Renal pelvis (tissue), 4 donors: ENCODE results near the gene WFDC1. TPM values are rescaled to one million over a fixed set of nuclear protein-coding genes. Genes with fewer than 3 reads are reported as not detected.
"Not testable (repeated sequence)": the region's sequence is repeated elsewhere in the genome, so short reads cannot be mapped to it uniquely, and the experiment has no call there.

Experiments used
- DNase-seq: peaks from one replicate; pipeline ENCODE4 v3.0.0-alpha.2; 2013
- polyA plus RNA-seq, 3 donors: library from polyadenylated mRNA; unstranded; fragments of 120-200 nt; gene quantifications; one replicate each; pipeline ENCODE4 v1.2.1, GENCODE V29; 2013; ENCODE audit not compliant: insufficient read length in 3 of 3

WFDC1 gene
- polyA plus RNA-seq, 3 donors = 2.0 to 3.1 (median 2.5) TPM

DNA sequence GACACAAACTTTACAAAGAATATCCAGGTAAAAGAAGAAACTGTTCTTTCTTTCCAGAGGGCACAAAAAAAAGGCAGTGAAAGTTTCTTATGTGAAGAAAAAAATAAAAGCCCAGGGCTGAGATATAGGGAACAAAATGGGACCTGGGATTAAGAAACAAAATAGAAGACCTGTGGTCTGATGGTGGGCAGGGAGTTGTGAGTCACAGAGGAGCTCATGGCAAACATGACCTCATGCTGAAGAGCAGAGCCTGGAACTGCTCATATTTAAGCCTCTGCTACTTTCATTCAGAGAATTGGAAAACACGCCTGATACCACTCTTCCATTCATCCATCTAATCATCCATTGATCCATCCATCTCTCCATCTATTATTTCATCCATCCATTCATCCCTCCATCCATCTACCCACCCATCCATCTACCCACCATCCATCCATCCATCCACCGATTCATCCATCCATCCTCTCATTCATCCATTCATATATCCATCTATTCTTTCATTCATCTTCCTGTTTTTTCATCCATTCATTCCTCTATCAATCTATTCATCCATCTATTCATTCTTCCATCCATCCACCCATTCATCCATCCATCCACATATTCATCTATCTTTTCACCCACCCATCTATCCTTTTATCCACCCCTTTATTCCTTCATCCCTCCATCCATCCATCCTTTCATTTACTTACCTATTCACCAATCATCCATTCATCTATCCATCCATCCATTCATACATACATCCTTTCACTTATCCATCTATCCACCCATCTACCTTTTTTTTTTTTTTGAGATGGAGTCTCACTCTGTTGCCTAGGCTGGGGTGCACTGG lies 30.0 kb downstream of the WFDC1 start:
- no peak for DNase-seq

DNA sequence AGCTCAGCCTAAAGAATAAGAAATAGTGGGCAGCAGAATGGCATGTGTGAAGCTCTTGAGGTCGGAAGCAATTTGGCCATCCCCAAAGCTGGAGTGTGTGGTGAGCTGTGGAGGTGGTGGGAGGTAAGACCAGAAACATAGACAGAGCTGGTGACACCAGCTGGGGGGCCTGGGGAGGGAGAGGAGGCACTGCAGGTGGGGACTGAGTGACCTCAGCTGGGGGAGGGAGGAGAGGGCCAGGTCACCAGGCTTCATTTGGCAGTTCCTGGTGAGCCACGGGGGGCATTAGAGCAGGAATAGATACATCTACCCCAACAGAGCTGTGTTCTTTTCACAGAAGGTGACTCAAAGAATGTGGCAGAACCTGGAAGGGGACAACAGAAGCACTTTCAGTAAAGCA lies 31.9 kb downstream of the WFDC1 start:
- DNase-seq = no peak

DNA sequence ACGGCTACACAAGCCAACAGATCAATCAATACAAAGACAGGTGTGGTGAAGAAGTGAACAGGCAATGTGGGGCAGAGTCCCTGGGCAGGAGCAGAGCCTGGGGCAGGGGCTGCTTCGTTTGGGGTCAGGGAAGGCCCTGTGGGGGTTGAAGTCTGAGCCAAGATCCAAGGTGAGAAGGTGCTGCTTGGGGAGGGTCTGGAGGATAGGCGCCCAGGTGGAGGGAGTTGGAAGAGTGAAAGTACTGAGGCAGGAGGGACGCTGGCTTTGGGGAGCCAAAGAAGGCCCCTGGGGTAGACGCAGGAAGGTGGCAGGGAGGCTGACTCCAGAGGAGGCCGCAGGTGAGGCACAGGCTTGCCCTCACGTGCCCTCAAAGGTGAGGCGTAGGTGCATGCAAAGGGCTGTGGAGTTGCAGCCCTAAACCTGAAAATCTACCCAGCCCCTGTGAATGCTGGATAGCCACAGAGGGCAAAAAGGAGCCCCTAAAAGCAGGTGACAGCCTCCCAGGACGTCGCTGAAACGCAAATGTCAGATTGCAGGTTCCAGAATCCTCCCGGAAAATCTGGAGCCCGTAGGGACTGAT lies 33.3 kb downstream of the WFDC1 start:
- no peak for DNase-seq

DNA sequence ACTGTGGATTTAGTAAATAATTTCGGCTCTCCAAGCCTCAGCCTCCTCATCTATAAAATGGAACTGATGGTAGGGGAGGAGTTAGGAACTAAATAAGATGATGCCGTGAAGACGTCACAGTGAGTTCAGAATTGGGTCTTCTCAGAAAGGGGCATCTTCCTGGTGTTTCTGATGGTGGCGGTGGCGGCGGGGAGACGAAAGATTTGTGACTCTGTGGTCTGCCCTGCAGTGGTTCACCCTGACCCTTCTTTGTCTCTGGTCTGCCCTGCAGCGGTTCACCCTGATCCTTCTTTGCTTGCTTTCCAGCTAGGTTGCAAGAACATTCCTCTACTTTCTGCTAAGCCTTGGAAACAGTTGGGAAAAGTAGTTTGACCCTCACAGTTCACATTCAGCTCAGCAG lies 34.3 kb downstream of the WFDC1 start:
- no peak for DNase-seq

GRCh38 chr16:84329843-84330684 lies 35.4 kb downstream of the WFDC1 start:
- DNase-seq = no peak

- DNase-seq = no peak
These were observed 36.0 kb downstream of the WFDC1 start for GRCh38 chr16:84330685-84331050.

GRCh38 chr16:84331998-84332780 lies 37.5 kb downstream of the WFDC1 start:
- DNase-seq = no peak

DNA sequence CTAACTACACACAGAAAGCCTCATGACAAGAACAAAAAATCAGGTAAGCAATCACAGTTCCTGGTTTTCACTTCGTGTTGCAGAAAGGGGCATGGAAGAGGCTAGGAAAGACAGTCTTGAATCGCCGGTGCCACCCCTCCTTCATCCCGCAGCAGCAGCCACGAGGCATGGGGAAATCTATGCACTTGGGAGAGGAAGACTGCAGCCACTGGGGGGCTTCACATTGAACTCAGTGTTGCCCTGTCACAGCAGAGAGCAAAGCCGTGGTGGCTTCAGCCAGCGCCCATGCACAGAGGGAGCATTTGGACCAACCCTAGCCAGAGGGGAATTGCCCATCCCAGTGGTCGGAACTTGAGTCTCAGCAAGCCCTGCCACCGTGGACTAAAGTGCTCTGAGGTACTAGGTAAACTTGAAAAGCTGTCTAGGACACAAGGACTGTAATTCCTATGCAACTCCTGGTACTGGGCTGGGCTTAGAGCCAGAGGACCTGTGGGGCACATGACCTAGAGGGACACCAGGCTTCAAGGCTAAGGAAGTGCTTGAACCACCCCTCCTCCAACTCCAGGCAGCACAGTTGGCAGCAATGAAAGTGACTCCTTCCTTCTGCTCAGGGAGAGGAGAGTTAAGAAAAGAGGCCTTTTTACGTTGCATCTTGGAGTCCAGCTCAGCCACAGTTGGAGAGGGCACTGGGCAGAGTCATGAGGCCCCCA lies 38.5 kb downstream of the WFDC1 start:
- DNase-seq = no peak

DNA sequence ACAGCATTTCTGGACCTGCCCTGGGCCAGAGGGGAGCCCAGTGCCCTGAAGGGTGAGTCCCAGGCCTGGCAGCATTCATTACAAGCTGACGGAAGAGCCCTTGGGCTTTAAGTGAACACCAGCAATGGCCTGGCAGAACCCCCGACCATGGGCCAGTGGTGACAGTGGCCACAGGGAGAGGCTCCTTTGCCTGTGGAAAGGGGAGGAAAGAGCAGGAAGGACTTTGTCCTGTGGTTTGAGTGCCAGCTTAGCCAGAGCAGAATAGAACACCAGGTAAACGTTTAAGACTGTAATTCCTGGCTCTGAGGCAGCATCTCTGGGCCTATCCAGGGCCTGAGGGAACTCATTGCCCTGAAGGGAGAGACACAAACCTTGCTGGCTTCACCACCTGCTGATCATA lies 39.4 kb downstream of the WFDC1 start:
- DNase-seq = no peak

DNA sequence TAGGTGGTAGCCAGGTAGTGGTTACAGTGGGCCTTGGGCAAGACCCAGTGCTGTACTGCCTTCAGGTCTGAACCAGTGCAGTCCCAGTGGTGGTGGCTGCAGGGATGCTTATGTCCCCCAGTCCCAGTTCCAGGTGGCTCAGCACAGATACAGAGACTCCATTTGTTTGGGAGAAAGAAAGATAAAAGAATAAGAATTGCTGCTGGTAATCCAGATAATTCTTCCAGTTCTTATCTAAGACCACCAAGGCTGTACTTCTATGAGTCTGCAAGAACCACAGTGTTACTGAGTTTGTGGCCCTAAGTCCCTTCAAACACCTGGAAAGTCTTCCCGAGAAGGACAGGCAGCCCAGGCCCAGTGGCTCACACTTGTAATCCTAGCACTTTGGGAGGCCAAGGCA lies 39.8 kb downstream of the WFDC1 start:
- DNase-seq = no peak

DNA sequence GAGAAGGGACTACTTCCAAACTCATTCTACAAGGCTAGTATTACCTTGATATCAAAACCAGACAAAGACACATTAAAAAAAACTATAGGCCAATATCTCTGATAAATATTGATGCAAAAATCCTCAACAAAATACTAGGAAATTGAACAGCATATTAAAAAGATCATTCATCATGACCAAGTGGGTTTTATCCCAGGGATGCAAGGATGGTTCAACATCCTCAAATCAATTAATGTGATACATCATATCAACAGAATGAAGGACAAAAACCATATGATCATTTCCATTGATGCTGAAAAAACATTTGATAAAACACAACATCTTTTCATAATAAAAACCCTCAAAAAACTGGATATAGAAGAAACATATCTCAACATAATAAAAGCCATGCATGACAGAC lies 42.6 kb downstream of the WFDC1 start:
- DNase-seq = not testable (repeated sequence)

DNA sequence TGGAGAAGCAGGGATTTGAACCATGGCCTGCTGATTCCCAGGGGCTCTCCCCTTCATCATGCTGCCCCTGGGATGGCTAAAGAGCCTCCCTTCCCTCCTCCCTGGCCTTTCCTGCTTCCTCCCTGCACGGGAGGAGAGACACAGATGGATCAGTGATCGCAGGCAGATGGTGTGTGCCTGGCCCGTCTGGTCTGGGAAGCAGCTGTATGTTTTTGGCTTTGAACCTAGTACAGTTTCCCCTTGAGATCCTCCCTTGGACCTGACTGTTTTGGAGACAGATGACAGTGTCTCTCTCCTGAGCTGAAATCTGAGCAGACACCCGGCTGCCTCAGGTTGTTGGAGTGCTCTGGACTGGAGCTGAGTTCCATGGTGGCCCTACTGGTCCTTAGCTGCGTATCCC lies 44.6 kb downstream of the WFDC1 start:
- DNase-seq = no peak

- no peak for DNase-seq
These were observed 45.1 kb downstream of the WFDC1 start for GRCh38 chr16:84339766-84340165.

GRCh38 chr16:84340325-84341040 lies 45.8 kb downstream of the WFDC1 start:
- DNase-seq = no peak

DNA sequence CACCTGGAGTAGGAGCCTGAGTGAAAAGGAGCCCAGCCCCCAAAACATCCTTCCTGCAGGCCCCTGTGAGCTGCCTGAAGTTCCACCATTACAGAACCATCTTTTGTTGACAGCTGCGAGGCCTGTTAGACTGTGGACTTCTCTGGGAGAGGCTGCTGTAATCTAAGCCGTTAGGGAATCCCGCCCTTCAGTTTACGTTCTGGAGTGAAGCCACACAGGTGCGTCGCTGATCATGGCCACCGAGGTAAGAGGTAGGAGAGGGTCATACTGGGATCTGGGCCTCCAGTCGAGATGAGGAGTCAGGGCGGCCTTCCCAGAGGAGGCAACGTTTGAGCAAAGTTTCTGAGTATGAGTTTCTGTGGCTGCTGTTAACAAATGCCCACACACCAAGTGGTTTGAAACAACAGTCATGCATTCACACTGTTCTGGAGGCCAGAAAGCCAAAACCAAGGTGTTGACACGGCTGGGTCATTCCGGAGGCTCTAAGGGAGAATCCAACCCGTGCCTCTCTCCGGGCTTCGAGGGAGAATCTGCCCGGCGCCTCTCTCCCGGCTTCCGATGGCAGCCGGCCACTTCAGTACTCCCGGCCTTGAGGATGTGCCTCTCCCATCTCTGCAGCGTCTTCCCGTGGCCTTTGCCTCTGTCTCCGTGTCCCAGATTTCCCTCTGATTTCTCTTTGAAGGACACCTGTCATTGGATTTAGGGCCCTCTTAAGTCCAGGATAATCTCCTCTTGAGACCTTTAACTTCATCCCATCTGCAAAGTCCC lies 47.0 kb downstream of the WFDC1 start:
- DNase-seq = no peak

- not testable (repeated sequence) for DNase-seq
These were observed 49.1 kb downstream of the WFDC1 start for GRCh38 chr16:84343800-84344199.

- no peak for DNase-seq
These were observed 50.1 kb downstream of the WFDC1 start for GRCh38 chr16:84344781-84345180.

GRCh38 chr16:84347161-84347560 lies 52.5 kb downstream of the WFDC1 start:
- DNase-seq = no peak

DNA sequence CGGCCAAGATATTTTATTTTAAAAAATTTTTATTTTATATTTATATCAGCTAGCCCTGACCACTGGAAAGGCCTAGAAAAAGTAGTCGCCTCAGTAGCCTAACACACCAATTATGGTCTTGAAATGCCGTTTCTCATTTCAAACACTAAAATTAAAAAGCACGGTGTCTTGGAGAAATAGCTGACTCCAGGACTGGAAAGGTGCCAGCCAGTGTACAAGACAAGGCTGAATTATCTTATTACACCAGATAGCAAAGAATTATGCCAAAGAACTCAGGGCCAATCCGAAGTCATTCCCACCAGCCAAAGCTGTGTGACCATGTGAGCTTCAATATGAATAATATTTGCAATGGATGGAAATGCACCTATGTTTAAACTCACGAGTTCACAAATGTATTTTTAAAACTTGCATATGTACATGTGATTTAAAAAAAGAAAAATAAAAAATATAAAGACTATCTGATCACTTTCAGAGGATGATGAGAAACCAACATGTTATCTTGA lies 53.8 kb downstream of the WFDC1 start:
- no peak for DNase-seq
